Measurements from ENCODE around the gene PFN3.
A peak's percentile ranks its signal among the peaks of the same experiment; 100 is the strongest.

PFN3 gene

DNA sequence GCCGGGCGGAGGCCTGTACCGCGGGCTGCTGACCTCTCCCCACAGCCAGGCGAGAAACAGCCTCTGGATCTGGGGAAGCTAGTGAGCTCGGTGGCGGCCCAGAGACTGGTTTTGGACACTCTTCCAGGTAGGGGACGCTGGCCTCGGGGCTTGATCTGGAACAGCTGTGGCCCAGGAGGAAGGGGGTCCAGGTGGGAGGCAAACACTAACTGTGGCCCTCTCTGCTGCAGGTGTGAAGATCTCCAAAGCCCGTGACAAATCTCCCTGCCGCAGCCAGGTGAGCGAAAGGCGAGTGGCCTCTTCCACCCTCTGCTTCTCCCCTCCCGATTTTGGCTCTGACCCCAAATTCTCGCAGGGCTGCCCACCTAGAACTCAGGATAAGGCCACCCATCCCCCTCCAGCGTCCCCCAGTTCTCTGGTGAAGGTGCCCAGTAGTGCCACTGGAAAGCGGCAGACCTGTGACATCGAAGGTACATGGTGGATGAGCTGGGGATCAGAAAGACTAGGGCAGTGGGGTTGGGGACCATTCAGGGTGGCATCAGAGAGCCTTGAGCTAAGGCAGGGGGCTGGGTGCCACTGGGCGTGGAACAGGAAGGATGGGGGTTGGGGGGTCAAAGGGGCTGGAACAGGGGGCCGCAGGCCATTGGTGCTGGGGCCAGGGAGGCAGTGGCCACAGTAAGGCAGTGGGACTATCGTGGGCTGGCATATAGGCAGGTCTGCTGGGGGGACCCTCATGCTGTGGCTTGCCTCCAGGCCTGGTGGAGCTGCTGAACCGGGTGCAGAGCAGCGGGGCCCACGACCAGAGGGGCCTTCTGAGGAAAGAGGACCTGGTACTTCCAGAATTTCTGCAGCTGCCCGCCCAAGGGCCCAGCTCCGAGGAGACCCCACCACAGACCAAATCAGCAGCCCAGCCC lies 29.1 kb downstream of the PFN3 start:
- H4K20me1 ChIP-seq (ENCODE audit: insufficient read depth), result no peaks in the 10 kb centered on the region
- H3K27ac ChIP-seq, result no peak overlapping the region
- no peaks in the 10 kb centered on the region for H3K36me3 ChIP-seq (ENCODE audit: insufficient read depth)
- H3K4me1 ChIP-seq (ENCODE audit: low read depth, poor library complexity, severe bottlenecking), result peaks cover 16% of the 10 kb centered on the region
- no peaks in the 10 kb centered on the region for H3K79me2 ChIP-seq (ENCODE audit: insufficient read depth, low read depth)
- TF ChIP-seq, protein P1, sequence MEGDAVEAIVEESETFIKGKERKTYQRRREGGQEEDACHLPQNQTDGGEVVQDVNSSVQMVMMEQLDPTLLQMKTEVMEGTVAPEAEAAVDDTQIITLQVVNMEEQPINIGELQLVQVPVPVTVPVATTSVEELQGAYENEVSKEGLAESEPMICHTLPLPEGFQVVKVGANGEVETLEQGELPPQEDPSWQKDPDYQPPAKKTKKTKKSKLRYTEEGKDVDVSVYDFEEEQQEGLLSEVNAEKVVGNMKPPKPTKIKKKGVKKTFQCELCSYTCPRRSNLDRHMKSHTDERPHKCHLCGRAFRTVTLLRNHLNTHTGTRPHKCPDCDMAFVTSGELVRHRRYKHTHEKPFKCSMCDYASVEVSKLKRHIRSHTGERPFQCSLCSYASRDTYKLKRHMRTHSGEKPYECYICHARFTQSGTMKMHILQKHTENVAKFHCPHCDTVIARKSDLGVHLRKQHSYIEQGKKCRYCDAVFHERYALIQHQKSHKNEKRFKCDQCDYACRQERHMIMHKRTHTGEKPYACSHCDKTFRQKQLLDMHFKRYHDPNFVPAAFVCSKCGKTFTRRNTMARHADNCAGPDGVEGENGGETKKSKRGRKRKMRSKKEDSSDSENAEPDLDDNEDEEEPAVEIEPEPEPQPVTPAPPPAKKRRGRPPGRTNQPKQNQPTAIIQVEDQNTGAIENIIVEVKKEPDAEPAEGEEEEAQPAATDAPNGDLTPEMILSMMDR (conservative IDR thresholded peaks at IDR 0.05; ENCODE audit: low read depth, low read length), result no peak
- H3K4me3 ChIP-seq (IDR thresholded peaks at IDR 0.05; ENCODE audit: insufficient read depth, low read depth, low read length), result no peak overlapping the region
- H2AFZ ChIP-seq (ENCODE audit: low read depth), result no peak overlapping the region
- H3K27me3 ChIP-seq (ENCODE audit: insufficient read depth, low read depth), result no peaks in the 10 kb centered on the region
- H3K9ac ChIP-seq, result no peak overlapping the region
- H3K4me2 ChIP-seq, result no peak overlapping the region

DNA sequence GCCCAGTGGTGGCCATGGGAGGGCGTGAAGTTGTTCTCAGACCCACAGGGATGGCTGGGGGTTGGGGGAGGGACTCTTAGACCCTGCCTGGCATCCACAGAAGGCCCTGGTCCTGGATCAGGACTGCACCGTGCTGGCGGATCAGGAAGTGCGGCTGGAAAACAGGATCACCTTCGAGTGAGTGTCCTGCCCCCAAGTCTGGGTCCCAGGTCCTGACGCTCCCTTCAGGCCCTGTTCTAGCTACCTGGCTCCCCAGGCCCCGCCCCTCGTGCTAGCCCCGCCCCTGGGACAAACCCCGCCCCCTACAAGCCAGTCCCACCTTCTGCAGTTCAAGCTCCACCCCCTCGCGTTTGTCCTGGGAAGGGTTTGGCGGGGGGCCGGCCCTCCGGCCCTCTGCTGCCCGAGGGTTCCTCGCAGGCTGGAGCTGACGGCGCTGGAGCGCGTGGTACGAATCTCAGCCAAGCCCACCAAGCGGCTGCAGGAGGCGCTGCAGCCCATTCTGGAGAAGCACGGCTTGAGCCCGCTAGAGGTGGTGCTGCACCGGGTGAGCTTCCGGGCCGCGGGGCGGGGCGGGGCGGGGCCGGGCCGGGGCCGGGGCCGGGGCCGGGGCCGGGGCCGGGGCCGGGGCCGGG lies 29.9 kb downstream of the PFN3 start:
- no peak overlapping the region for H3K9ac ChIP-seq
- H4K20me1 ChIP-seq (ENCODE audit: insufficient read depth), result no peaks in the 10 kb centered on the region
- no peak overlapping the region; the same call in 1 of the 2 replicates for H3K4me2 ChIP-seq
- H2AFZ ChIP-seq (ENCODE audit: low read depth), result no peak overlapping the region
- H3K4me1 ChIP-seq (ENCODE audit: low read depth, poor library complexity, severe bottlenecking), result peaks cover 16% of the 10 kb centered on the region
- H3K36me3 ChIP-seq (ENCODE audit: insufficient read depth), result no peaks in the 10 kb centered on the region
- H3K27me3 ChIP-seq (ENCODE audit: insufficient read depth, low read depth), result no peaks in the 10 kb centered on the region
- no peaks in the 10 kb centered on the region for H3K79me2 ChIP-seq (ENCODE audit: insufficient read depth, low read depth)
- TF ChIP-seq, protein P1 (conservative IDR thresholded peaks at IDR 0.05; ENCODE audit: low read depth, low read length), result 0 out of 2 replicates have a peak, but pooled peaks have one; percentile 11
- no peak overlapping the region for H3K27ac ChIP-seq
- no peak overlapping the region for H3K4me3 ChIP-seq (IDR thresholded peaks at IDR 0.05; ENCODE audit: insufficient read depth, low read depth, low read length)

DNA sequence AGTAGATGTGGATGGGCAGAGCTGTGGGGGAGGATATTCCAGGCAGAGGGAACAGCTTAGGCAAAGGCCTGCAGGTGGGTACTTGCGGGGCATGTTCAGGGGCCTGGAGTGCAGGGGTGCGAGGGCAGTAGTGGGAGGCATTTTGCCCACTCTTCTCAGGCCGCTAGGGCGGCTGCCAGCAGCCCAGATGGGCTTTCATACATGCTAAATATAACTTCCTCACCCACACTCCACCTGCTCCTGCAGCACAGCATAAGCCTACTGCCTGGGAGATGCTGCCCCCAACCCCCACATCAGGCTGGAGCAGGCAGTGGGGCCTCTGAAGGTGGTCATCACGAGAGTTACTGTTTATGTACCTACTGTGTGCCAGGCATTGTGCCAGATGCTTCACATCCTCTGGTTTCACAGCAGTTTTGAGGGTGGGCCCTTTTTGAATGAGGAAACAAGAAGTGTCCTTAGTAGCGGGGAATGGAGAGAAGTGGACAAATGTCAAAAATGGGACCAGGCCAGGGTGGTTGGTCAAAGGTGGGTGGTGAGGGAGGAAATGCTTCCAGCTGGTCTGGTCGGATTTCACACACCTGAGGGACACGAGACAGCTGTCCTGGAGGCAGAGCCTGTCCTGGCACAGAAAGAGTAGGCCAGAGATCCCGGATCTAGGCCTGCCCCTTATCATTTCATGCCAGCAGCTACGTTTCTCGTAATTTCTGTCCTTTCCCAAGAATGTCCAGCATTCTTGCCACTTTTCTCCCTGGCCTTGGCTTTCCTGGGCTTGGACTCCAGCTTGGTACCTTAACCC lies 30.6 kb downstream of the PFN3 start:
- H3K79me2 ChIP-seq (ENCODE audit: insufficient read depth, low read depth), result no peaks in the 10 kb centered on the region
- no peaks in the 10 kb centered on the region for H4K20me1 ChIP-seq (ENCODE audit: insufficient read depth)
- H3K4me3 ChIP-seq (IDR thresholded peaks at IDR 0.05; ENCODE audit: insufficient read depth, low read depth, low read length), result no peak overlapping the region
- no peaks in the 10 kb centered on the region for H3K27me3 ChIP-seq (ENCODE audit: insufficient read depth, low read depth)
- peaks cover 17% of the 10 kb centered on the region for H3K4me1 ChIP-seq (ENCODE audit: low read depth, poor library complexity, severe bottlenecking)
- H3K27ac ChIP-seq, result no peak overlapping the region
- H3K36me3 ChIP-seq (ENCODE audit: insufficient read depth), result no peaks in the 10 kb centered on the region
- no peak overlapping the region for H3K9ac ChIP-seq
- TF ChIP-seq, protein P1 (conservative IDR thresholded peaks at IDR 0.05; ENCODE audit: low read depth, low read length), result no peak
- no peak overlapping the region for H2AFZ ChIP-seq (ENCODE audit: low read depth)
- H3K4me2 ChIP-seq, result no peak overlapping the region; the same call in 1 of the 2 replicates

- no peaks in the 10 kb centered on the region for H3K36me3 ChIP-seq (ENCODE audit: insufficient read depth)
- H3K9ac ChIP-seq, result no peak overlapping the region
- no peak overlapping the region for H2AFZ ChIP-seq (ENCODE audit: low read depth)
- no peak overlapping the region for H3K4me2 ChIP-seq
- TF ChIP-seq, protein P1 (conservative IDR thresholded peaks at IDR 0.05; ENCODE audit: low read depth, low read length), result peak; percentile 69
- H3K79me2 ChIP-seq (ENCODE audit: insufficient read depth, low read depth), result no peaks in the 10 kb centered on the region
- H3K4me1 ChIP-seq (ENCODE audit: low read depth, poor library complexity, severe bottlenecking), result peaks cover 24% of the 10 kb centered on the region
- no peaks in the 10 kb centered on the region for H4K20me1 ChIP-seq (ENCODE audit: insufficient read depth)
- no peaks in the 10 kb centered on the region for H3K27me3 ChIP-seq (ENCODE audit: insufficient read depth, low read depth)
- no peak overlapping the region for H3K4me3 ChIP-seq (IDR thresholded peaks at IDR 0.05; ENCODE audit: insufficient read depth, low read depth, low read length)
- H3K27ac ChIP-seq, result no peak overlapping the region
Measured at GRCh38 chr5:177368869-177369644, 31.4 kb downstream of the PFN3 start.
